Psoas muscle (tissue), 8 donors: ENCODE measurements around the gene TRIM72. TPM values are rescaled to one million over a fixed set of nuclear protein-coding genes. Genes with fewer than 3 reads are reported as not detected.

Experiments used
- ATAC-seq, 4 donors: fragments of 200-7000 bp; cut with Tn5 transposase; one replicate each; pipeline ENCODE4 v1.9.1; 2020; ENCODE audit warnings: moderate library complexity in 3 of 4, mild to moderate bottlenecking in 2 of 4
- DNase-seq, 2 donors: peaks; one replicate each; pipeline ENCODE4 v3.0.0-alpha.2; 2020
- H3K27ac ChIP-seq: fragments of 200-600 bp; one replicate; pipeline ENCODE4 v1.8.0; 2022
- H3K27me3 ChIP-seq, 3 donors: fragments of 200-600 bp in 1 of 3; one replicate each; pipeline versions ENCODE4 v1.6.1 to v1.8.0; 2013 to 2022; ENCODE audit warnings: low read length in 2 of 3, mild to moderate bottlenecking in 2 of 3, moderate library complexity in 1 of 3; ENCODE audit not compliant: insufficient read depth in 3 of 3
- H3K36me3 ChIP-seq, 2 donors: fragments of 200-600 bp in 1 of 2; one replicate each; pipeline versions ENCODE4 v1.6.1 to v1.8.0; 2013 to 2022; ENCODE audit warnings: low read depth in 1 of 2, mild to moderate bottlenecking in 1 of 2, moderate library complexity in 1 of 2; ENCODE audit not compliant: insufficient read depth in 1 of 2
- H3K4me1 ChIP-seq: fragments of 200-600 bp; one replicate; pipeline ENCODE4 v1.8.0; 2022
- H3K4me3 ChIP-seq: fragments of 200-600 bp; one replicate; pipeline ENCODE4 v1.8.0; 2022; ENCODE audit warnings: mild to moderate bottlenecking
- H3K9me3 ChIP-seq: fragments of 200-600 bp; one replicate; pipeline ENCODE4 v1.8.0; 2022
- CTCF ChIP-seq: fragments of 200-600 bp; IDR thresholded peaks from one replicate; pipeline ENCODE4 v1.8.0; 2022; ENCODE audit warnings: antibody characterized with exemption
- whole genome bisulfite sequencing, 3 donors: extraction: QIAGEN DNeasy Blood & Tissue Kit; methylation state at CpG; one replicate each; pipeline versions ENCODE4 v1.1.6 to v1.1.7; 2013; 5-methylcytosine and 5-hydroxymethylcytosine counted together
- intact Hi-C, 2 donors: fragments of 100-400 bp; cut with DNase I; formaldehyde crosslinking; loops; one replicate each; pipeline versions ENCODE4 v1.11.0 to v1.14.2; 2022
- polyA plus RNA-seq, 3 donors: library from polyadenylated mRNA; stranded (reverse); fragments of 200-250 nt; gene quantifications; one replicate each; pipeline ENCODE4 v1.2.3, GENCODE V29; 2013
- total RNA-seq, 4 donors: library from RNA; stranded (reverse); fragmentation: NEBNext Ultra II Directional in 2 of 4; extraction: Animal tissue kit (Norgen Biotek cat#: 25700) in 2 of 4; gene quantifications; one replicate each; pipeline versions ENCODE4 v1.2.1 to v1.2.4, GENCODE V29; 2021 to 2023
- donor health status: healthy with polysubstance abuse.
- donor health status: DM: no; HTN: no; CAD: no; lungs with moderate emphysema.
- donor health status: Bipolar disorder and iron deficiency.
- donor health status: healthy.
- donor health status: DM: yes; HTN: yes; CAD: no.
- donor health status: DM: no; HTN: no; CAD: no.
- donor health status: DM: no; HTN: no; CAD: no.
- donor health status: DM: yes; HTN: yes; CAD: no.

TRIM72 gene
- total and polyA plus RNA-seq, 7 donors = 62.9 to 236 (median 155) TPM

- H3K27me3 ChIP-seq = no peaks in the 10 kb centered on the region
- peaks cover 50 to 89% of the 10 kb centered on the region in 2 donors for H3K36me3 ChIP-seq
- H3K27ac ChIP-seq = no peak overlapping the region
- H3K4me1 ChIP-seq = peaks cover 34% of the 10 kb centered on the region
- WGBS, 3 donors = 87 to 90% (median 88%) methylated on average over 7 of the region's 7 CpGs
- intact Hi-C loops = no loop called here
- no peaks in the 10 kb centered on the region for H3K9me3 ChIP-seq
- DNase-seq = no peak
- no peak for TF ChIP-seq CTCF
- no peak overlapping the region for H3K4me3 ChIP-seq
- no peak for ATAC-seq
Observed at GRCh38 chr16:31186176-31186575, 27.7 kb upstream of the TRIM72 start.

GRCh38 chr16:31186930-31187807 lies 26.8 kb upstream of the TRIM72 start:
- intact Hi-C loops = no loop called here
- peak in 2 of 4 donors; percentile 23 to 25 for ATAC-seq
- Histone ChIP-seq H3K4me1 (peaks cover 27% of the 10 kb centered on the region), H3K4me3 (no peak overlapping the region), H3K27ac (no peak overlapping the region), H3K27me3 (no peaks in the 10 kb centered on the region), H3K36me3 (peaks cover 55 to 99% of the 10 kb centered on the region in 2 donors), H3K9me3 (no peaks in the 10 kb centered on the region)
- DNase-seq = no peak
- TF ChIP-seq CTCF = no peak
- 59 to 73% (median 67%) methylated on average over 10 of the region's 10 CpGs for WGBS, 3 donors

- no peak for TF ChIP-seq CTCF
- Histone ChIP-seq H3K27me3 (no peaks in the 10 kb centered on the region), H3K9me3 (no peaks in the 10 kb centered on the region), H3K27ac (no peak overlapping the region), H3K4me3 (no peak overlapping the region), H3K4me1 (peaks cover 20% of the 10 kb centered on the region), H3K36me3 (peaks cover 55 to 100% of the 10 kb centered on the region in 2 donors)
- WGBS, 3 donors = 61 to 75% (median 74%) methylated on average over 8 of the region's 8 CpGs
- intact Hi-C loops = no loop called here
- ATAC-seq (peak in 3 of 4 donors; percentile 30 to 35 (median 34)), DNase-seq (no peak)
Observed at GRCh38 chr16:31187808-31188189, 26.1 kb upstream of the TRIM72 start.

GRCh38 chr16:31188450-31189411 lies 25.2 kb upstream of the TRIM72 start:
- WGBS, 3 donors = 81 to 84% (median 83%) methylated on average over 3 of the region's 3 CpGs
- no peak for ATAC-seq
- intact Hi-C loops = no loop called here

More at GRCh38 chr16:31188450-31189411, 25.2 kb upstream of the TRIM72 start:
- Histone ChIP-seq H3K27ac (no peak overlapping the region), H3K27me3 (no peaks in the 10 kb centered on the region), H3K36me3 (peaks cover 56 to 100% of the 10 kb centered on the region in 2 donors), H3K4me3 (no peak overlapping the region), H3K9me3 (no peaks in the 10 kb centered on the region), H3K4me1 (peaks cover 11% of the 10 kb centered on the region)
- DNase-seq = no peak
- no peak for TF ChIP-seq CTCF
